Gastrocnemius medialis (tissue), 4 donors: ENCODE measurements around the gene TTC23. TPM values are rescaled to one million over a fixed set of nuclear protein-coding genes. Genes with fewer than 3 reads are reported as not detected.

ENCODE experiments used
- ATAC-seq, 2 donors: fragments of 150-250 bp; one replicate each; pipeline ENCODE4 v1.9.1; 2016
- DNase-seq, 2 donors: peaks; one replicate each; pipeline ENCODE4 v3.0.0-alpha.2; 2019
- H3K27ac ChIP-seq, 4 donors: fragments of 200-600 bp; sonication (generic); 1 replicate in 1 of 4; 2 replicates in 3 of 4; pipeline ENCODE4 v1.5.1; 2016 to 2018; ENCODE audit warnings: mild to moderate bottlenecking in 2 of 4, moderate library complexity in 1 of 4
- H3K27me3 ChIP-seq, 3 donors: fragments of 200-600 bp; sonication (generic) in 2 of 3; 1 replicate in 1 of 3; 2 replicates in 2 of 3; pipeline versions ENCODE4 v1.5.1 to v1.6.0; 2016 to 2019; ENCODE audit warnings: mild to moderate bottlenecking in 1 of 3, moderate library complexity in 1 of 3
- H3K36me3 ChIP-seq, 2 donors: fragments of 200-600 bp; sonication (generic) in 1 of 2; one replicate each; pipeline ENCODE4 v1.5.1; 2017 to 2018
- H3K4me1 ChIP-seq, 2 donors: fragments of 200-600 bp; sonication (generic) in 1 of 2; one replicate each; pipeline ENCODE4 v1.5.1; 2016 to 2017; ENCODE audit warnings: mild to moderate bottlenecking in 2 of 2
- H3K4me3 ChIP-seq, 4 donors: fragments of 200-600 bp; sonication (generic) in 3 of 4; 1 replicate in 1 of 4; 2 replicates in 3 of 4; pipeline ENCODE4 v1.5.1; 2016 to 2019; ENCODE audit warnings: mild to moderate bottlenecking in 2 of 4
- H3K9me3 ChIP-seq, 3 donors: fragments of 200-600 bp; sonication (generic) in 2 of 3; 1 replicate in 1 of 3; 2 replicates in 2 of 3; pipeline ENCODE4 v1.5.1; 2016 to 2019
- CTCF ChIP-seq, 5 experiments: fragments of 450-650 bp in 3 of 5; fragments of 200-600 bp in 2 of 5; sonication (generic) in 2 of 5; IDR thresholded peaks in 4 of 5; conservative IDR thresholded peaks in 1 of 5; 1 replicate in 4 of 5; 2 replicates in 1 of 5; pipeline ENCODE4 v1.5.1; 2016 to 2019; ENCODE audit warnings: antibody characterized with exemption in 5 of 5, mild to moderate bottlenecking in 3 of 5, moderate library complexity in 3 of 5
- POLR2A ChIP-seq, 2 donors: fragments of 450-650 bp; IDR thresholded peaks; one replicate each; pipeline ENCODE4 v1.6.1; 2017; ENCODE audit warnings: antibody characterized with exemption in 2 of 2, mild to moderate bottlenecking in 2 of 2, moderate library complexity in 2 of 2
- in situ Hi-C, 4 donors: fragments of 200-750 bp; cut with MboI; loops; one replicate each; pipeline versions ENCODE4 v1.15.0 to v1.8.0; 2017; ENCODE audit warnings: low sequenced_read_pairs in 4 of 4
- intact Hi-C: fragments of 100-400 bp; cut with DNase I; formaldehyde crosslinking; loops from one replicate; pipeline ENCODE4 v1.15.1; 2023; ENCODE audit warnings: low total_unique reads
- total RNA-seq, 4 donors: library from RNA; depleted of rRNA; stranded (reverse); fragments of >200 nt; gene quantifications; one replicate each; pipeline versions ENCODE4 v1.1.0 to v1.2.3, GENCODE V29; 2016

TTC23 gene
- total RNA-seq, 4 donors from 2014 or later, result 5.6 to 9.9 (median 7.7) TPM

- no peak for TF ChIP-seq CTCF (IDR thresholded peaks at IDR 0.05 in 4 of 5, conservative IDR thresholded peaks at IDR 0.05 in 1 of 5)
- TF ChIP-seq POLR2A (IDR thresholded peaks at IDR 0.05), result no peak
- no peaks in the 10 kb centered on the region for H3K9me3 ChIP-seq
- H3K4me3 ChIP-seq, result no peak overlapping the region
- in situ Hi-C loops, result loop anchor here in 1 of 4 donors (25.0 kb wide), 1 partner anchor 469 kb away; no protein-coding TSS in a partner anchor
- H3K36me3 ChIP-seq, result peaks cover 0 to 12% of the 10 kb centered on the region in 2 donors
- no peak overlapping the region for H3K27ac ChIP-seq
- ATAC-seq (no peak), DNase-seq (no peak)
- no peaks in the 10 kb centered on the region for H3K4me1 ChIP-seq
- no peaks in the 10 kb centered on the region for H3K27me3 ChIP-seq
- intact Hi-C loops, result no loop called here
Observed at GRCh38 chr15:99230867-99231266, 18.5 kb downstream of the TTC23 start.

GRCh38 chr15:99228120-99228770, 21.1 kb downstream of the TTC23 start:
- intact Hi-C loops (no loop called here), in situ Hi-C loops (loop anchor here in 1 of 4 donors (25.0 kb wide), 1 partner anchor 466 kb away; no protein-coding TSS in a partner anchor)
- no peak overlapping the region for H3K4me3 ChIP-seq
- H3K27me3 ChIP-seq, result no peaks in the 10 kb centered on the region
- ATAC-seq (no peak), DNase-seq (no peak)
- TF ChIP-seq POLR2A (IDR thresholded peaks at IDR 0.05) (no peak), CTCF (IDR thresholded peaks at IDR 0.05 in 4 of 5, conservative IDR thresholded peaks at IDR 0.05 in 1 of 5) (no peak)
- peaks cover 0 to 19% of the 10 kb centered on the region in 2 donors for H3K36me3 ChIP-seq
- H3K9me3 ChIP-seq, result no peaks in the 10 kb centered on the region
- no peaks in the 10 kb centered on the region for H3K4me1 ChIP-seq
- H3K27ac ChIP-seq, result no peak overlapping the region

- ATAC-seq (no peak), DNase-seq (no peak)
- Histone ChIP-seq H3K9me3 (no peaks in the 10 kb centered on the region), H3K4me3 (no peak overlapping the region), H3K4me1 (no peaks in the 10 kb centered on the region), H3K27me3 (no peaks in the 10 kb centered on the region), H3K36me3 (peaks cover 0 to 19% of the 10 kb centered on the region in 2 donors), H3K27ac (no peak overlapping the region)
- in situ Hi-C loops (loop anchor here in 1 of 4 donors (25.0 kb wide), 1 partner anchor 465 kb away; no protein-coding TSS in a partner anchor), intact Hi-C loops (no loop called here)
- TF ChIP-seq POLR2A (IDR thresholded peaks at IDR 0.05), result no peak
- TF ChIP-seq CTCF (IDR thresholded peaks at IDR 0.05 in 4 of 5, conservative IDR thresholded peaks at IDR 0.05 in 1 of 5), result no peak
Observed at GRCh38 chr15:99226802-99227201, 22.6 kb downstream of the TTC23 start.

GRCh38 chr15:99224372-99225214, 24.8 kb downstream of the TTC23 start:
- Histone ChIP-seq H3K4me1 (no peaks in the 10 kb centered on the region), H3K36me3 (peaks cover 0 to 32% of the 10 kb centered on the region in 2 donors), H3K27me3 (no peaks in the 10 kb centered on the region), H3K4me3 (no peak overlapping the region), H3K9me3 (no peaks in the 10 kb centered on the region), H3K27ac (no peak overlapping the region)
- intact Hi-C loops (no loop called here), in situ Hi-C loops (loop anchor here in 3 of 4 donors (25.0 kb wide), 2 partner anchors 437 to 462 kb away; no protein-coding TSS in a partner anchor)
- no peak for ATAC-seq
- no peak for TF ChIP-seq POLR2A (IDR thresholded peaks at IDR 0.05)
- DNase-seq, result no peak
